LNCAP (cell line): Measurements from ENCODE around the gene CKAP2.

Source experiments
- CTCF ChIP-seq: fragments of 450-650 bp; IDR thresholded peaks from 2 replicates; pipeline ENCODE4 v1.5.1; 2017; ENCODE audit warnings: mild to moderate bottlenecking

The CKAP2 gene

GRCh38 chr13:52449331-52450011 is 5.8 kb upstream of the CKAP2 start:
- no peak for TF ChIP-seq CTCF

GRCh38 chr13:52450012-52450792 is 5.1 kb upstream of the CKAP2 start, which contains the start of gene VPS36:
VPS36 (minus strand) TSS chr13:52450634; CDS start chr13:52450594, 40 bp downstream.
- peak; percentile 97 for TF ChIP-seq CTCF

GRCh38 chr13:52450793-52451116 is 4.5 kb upstream of the CKAP2 start:
- peak; percentile 39; the same call in 1 of the 2 replicates for TF ChIP-seq CTCF

- TF ChIP-seq CTCF: no peak
Observed at GRCh38 chr13:52451135-52451804, 4.0 kb upstream of the CKAP2 start.

DNA sequence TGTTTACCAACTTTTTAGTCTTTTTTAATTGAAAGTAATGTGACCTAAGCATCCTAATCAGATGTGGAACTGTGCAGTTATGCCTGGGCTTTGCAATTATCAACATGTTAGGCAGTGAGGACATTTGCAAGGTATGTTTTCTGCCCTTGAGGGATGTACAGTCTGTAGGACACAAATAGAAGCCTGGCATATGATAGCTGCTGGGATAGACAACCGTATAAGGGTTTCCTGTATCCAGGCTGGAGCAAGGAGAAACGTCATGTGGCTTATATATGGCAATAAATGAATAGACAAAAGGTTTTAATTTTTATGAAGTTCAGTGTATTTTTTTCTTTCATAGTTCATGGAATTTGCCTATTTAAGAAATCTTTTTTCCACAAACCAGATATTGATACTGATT is 2.8 kb upstream of the CKAP2 start:
- no peak for TF ChIP-seq CTCF

GRCh38 chr13:52454459-52454819 is 839 bp upstream of the CKAP2 start:
- no peak for TF ChIP-seq CTCF

GRCh38 chr13:52455677-52456041 is 381 bp downstream of the CKAP2 start:
- TF ChIP-seq CTCF: no peak
